A673 (cell line): ENCODE data around the gene NUDT2.

Source experiments
- CTCF ChIP-seq: fragments of 300-800, 200-600 bp; sonication (generic); conservative IDR thresholded peaks from 2 replicates; pipeline ENCODE4 v1.5.1; 2017; ENCODE audit warnings: low read depth, mild to moderate bottlenecking, antibody characterized with exemption, low read length, moderate library complexity, mixed read lengths
- EZH2 ChIP-seq: fragments of 200-600 bp; sonication (generic); IDR thresholded peaks from 2 replicates; pipeline ENCODE4 v1.6.1; 2017; ENCODE audit warnings: borderline replicate concordance, low read depth, mild to moderate bottlenecking, mixed read lengths, antibody characterized with exemption, low read length; ENCODE audit not compliant: poor library complexity, severe bottlenecking

- no peak for TF ChIP-seq CTCF
- no peak for TF ChIP-seq EZH2
Measured at GRCh38 chr9:34291023-34291422, 38.3 kb upstream of the NUDT2 start.
